ENCODE measurements around the gene CEMP1. TPM values are rescaled to one million over a fixed set of nuclear protein-coding genes. Genes with fewer than 3 reads are reported as not detected.
"Not testable (repeated sequence)": the region's sequence is repeated elsewhere in the genome, so short reads cannot be mapped to it uniquely, and the experiment has no call there.

Gene CEMP1
- total RNA-seq, 1 experiment from 2014 or later = 0.68 TPM

- H3K27me3 ChIP-seq (replicated peaks; ENCODE audit: control insufficient read depth, insufficient read depth, low read length); H3K9me3 ChIP-seq; H3K27me3 Mint-ChIP-seq (ENCODE audit: insufficient read depth, unreplicated experiment); BruUV-seq (replicated peaks); intact Hi-C loops (cut with micrococcal nuclease; ENCODE audit: unreplicated experiment); H3K27ac Mint-ChIP-seq (ENCODE audit: unreplicated experiment); H3K4me3 ChIP-seq (ENCODE audit: low read depth, low read length); POLR2A ChIA-PET; CTCF ChIA-PET; H3K9me3 Mint-ChIP-seq (ENCODE audit: unreplicated experiment); H3K36me3 ChIP-seq (ENCODE audit: control insufficient read depth, insufficient read depth, low read length): not testable (repeated sequence)
- Mint-ChIP-seq H3K36me3 (ENCODE audit: insufficient read depth, unreplicated experiment) (peaks cover 23% of the 10 kb centered on the region), H3K4me1 (ENCODE audit: low read depth, unreplicated experiment) (peaks cover 16% of the 10 kb centered on the region), H3K4me3 (ENCODE audit: unreplicated experiment) (peak overlapping the region; percentile 22)
- peaks cover 25% of the 10 kb centered on the region for H3K4me1 ChIP-seq
- TF ChIP-seq CTCF (IDR thresholded peaks at IDR 0.05; ENCODE audit: insufficient read depth in 1 of 2, low read depth in 1 of 2, low read length in 1 of 2, severe bottlenecking in 1 of 2, unreplicated experiment in 1 of 2) = peak; percentile 36 to 39
- peak in 1 of 2 experiments; percentile 55 for DNase-seq
These were observed 8.7 kb upstream of the CEMP1 start for GRCh38 chr16:2539845-2540458.

- H3K27me3 ChIP-seq (replicated peaks; ENCODE audit: control insufficient read depth, insufficient read depth, low read length); intact Hi-C loops (cut with micrococcal nuclease; ENCODE audit: unreplicated experiment); CTCF ChIA-PET; BruUV-seq (replicated peaks); DNase-seq; H3K27me3 Mint-ChIP-seq (ENCODE audit: insufficient read depth, unreplicated experiment); H3K27ac Mint-ChIP-seq (ENCODE audit: unreplicated experiment); H3K4me3 ChIP-seq (ENCODE audit: low read depth, low read length); POLR2A ChIA-PET; H3K36me3 ChIP-seq (ENCODE audit: control insufficient read depth, insufficient read depth, low read length); H3K9me3 ChIP-seq; H3K9me3 Mint-ChIP-seq (ENCODE audit: unreplicated experiment): not testable (repeated sequence)
- H3K36me3 Mint-ChIP-seq (ENCODE audit: insufficient read depth, unreplicated experiment) = peaks cover 22% of the 10 kb centered on the region
- H3K4me1 Mint-ChIP-seq (ENCODE audit: low read depth, unreplicated experiment) = peaks cover 16% of the 10 kb centered on the region
- peaks cover 25% of the 10 kb centered on the region for H3K4me1 ChIP-seq
- peak overlapping the region; percentile 76 for H3K4me3 Mint-ChIP-seq (ENCODE audit: unreplicated experiment)
These were observed 8.1 kb upstream of the CEMP1 start for GRCh38 chr16:2539192-2539844.

- intact Hi-C loops (cut with micrococcal nuclease; ENCODE audit: unreplicated experiment) = no loop called here
- H3K36me3 ChIP-seq (ENCODE audit: control insufficient read depth, insufficient read depth, low read length) = no peaks in the 10 kb centered on the region
- no peaks in the 10 kb centered on the region for H3K27me3 ChIP-seq (replicated peaks; ENCODE audit: control insufficient read depth, insufficient read depth, low read length)
- no peaks in the 10 kb centered on the region for H3K27me3 Mint-ChIP-seq (ENCODE audit: insufficient read depth, unreplicated experiment)
- ChIA-PET POLR2A (interaction anchor here (0.6 to 1.1 kb wide), 3 partner anchors 14 to 23 kb away, joined by 5 to 6 read pairs (median 5); partner anchors contain the start of gene AMDHD2), CTCF (interaction anchor here (0.5 to 0.7 kb wide), 2 partner anchors 113 to 311 kb away, joined by 3 to 4 read pairs; no protein-coding TSS in a partner anchor)
- H3K9me3 ChIP-seq = no peaks in the 10 kb centered on the region
- peaks cover 25% of the 10 kb centered on the region for H3K4me1 ChIP-seq
- peak within 1 kb of the TSS; percentile 74 for H3K27ac Mint-ChIP-seq (ENCODE audit: unreplicated experiment)
- peaks cover 26% of the 10 kb centered on the region for H3K36me3 Mint-ChIP-seq (ENCODE audit: insufficient read depth, unreplicated experiment)
- DNase-seq = peak; percentile 93 to 95
- no peak for TF ChIP-seq CTCF (IDR thresholded peaks at IDR 0.05; ENCODE audit: insufficient read depth in 1 of 2, low read depth in 1 of 2, low read length in 1 of 2, severe bottlenecking in 1 of 2, unreplicated experiment in 1 of 2)
- BruUV-seq (replicated peaks) = no TSS peak
- H3K4me3 Mint-ChIP-seq (ENCODE audit: unreplicated experiment) = peak within 1 kb of the TSS; percentile 81
- peaks cover 16% of the 10 kb centered on the region for H3K4me1 Mint-ChIP-seq (ENCODE audit: low read depth, unreplicated experiment)
- peak within 1 kb of the TSS; percentile 78 for H3K4me3 ChIP-seq (ENCODE audit: low read depth, low read length)
- no peaks in the 10 kb centered on the region for H3K9me3 Mint-ChIP-seq (ENCODE audit: unreplicated experiment)
These were observed 6.5 kb upstream of the CEMP1 start, which contains the start of gene PDPK1 for GRCh38 chr16:2537451-2538379. TSS of gene PDPK1 (plus strand) at chr16:2538021. CDS start at chr16:2538113, 92 bp downstream.
